ENCODE data around the gene CCDC181.
"Not testable (repeated sequence)": the region's sequence is repeated elsewhere in the genome, so short reads cannot be mapped to it uniquely, and the experiment has no call there.

CCDC181 gene

GRCh38 chr1:169427081-169427641, at the start of gene CCDC181:
Gene CCDC181 (minus strand): TSS chr1:169427474. CDS start chr1:169424927, 2,547 bp downstream.
- DNase-seq (ENCODE audit: low read depth), result peak; percentile 22

GRCh38 chr1:169475806-169476387, 48.6 kb upstream of the CCDC181 start:
- DNase-seq (ENCODE audit: low read depth), result no peak

- no peak for DNase-seq (ENCODE audit: low read depth)
These were observed 47.2 kb upstream of the CCDC181 start for GRCh38 chr1:169474302-169474995.

- no peak for DNase-seq (ENCODE audit: low read depth)
These were observed 46.1 kb upstream of the CCDC181 start for GRCh38 chr1:169473347-169473746.

- no peak for DNase-seq (ENCODE audit: low read depth)
These were observed 45.5 kb upstream of the CCDC181 start for GRCh38 chr1:169472738-169473137.

GRCh38 chr1:169468982-169469381, 41.7 kb upstream of the CCDC181 start:
- no peak for DNase-seq (ENCODE audit: low read depth)

GRCh38 chr1:169466259-169467230, 39.3 kb upstream of the CCDC181 start:
- DNase-seq (ENCODE audit: low read depth), result peak; percentile 15

GRCh38 chr1:169465281-169465680, 38.0 kb upstream of the CCDC181 start:
- DNase-seq (ENCODE audit: low read depth), result no peak

GRCh38 chr1:169462385-169462784, 35.1 kb upstream of the CCDC181 start:
- DNase-seq (ENCODE audit: low read depth), result no peak

- DNase-seq (ENCODE audit: low read depth), result no peak
These were observed 34.2 kb upstream of the CCDC181 start for GRCh38 chr1:169461390-169462000.

GRCh38 chr1:169460191-169460833, 33.0 kb upstream of the CCDC181 start:
- DNase-seq (ENCODE audit: low read depth), result no peak

- DNase-seq (ENCODE audit: low read depth), result no peak
These were observed 30.2 kb upstream of the CCDC181 start for GRCh38 chr1:169457443-169457842.

- no peak for DNase-seq (ENCODE audit: low read depth)
These were observed 28.8 kb upstream of the CCDC181 start for GRCh38 chr1:169456029-169456428.

- no peak for DNase-seq (ENCODE audit: low read depth)
These were observed 25.6 kb upstream of the CCDC181 start for GRCh38 chr1:169452921-169453320.

- DNase-seq (ENCODE audit: low read depth), result no peak
These were observed 24.0 kb upstream of the CCDC181 start for GRCh38 chr1:169451218-169451824.

- DNase-seq (ENCODE audit: low read depth), result no peak
These were observed 16.6 kb upstream of the CCDC181 start for GRCh38 chr1:169443923-169444322.

- no peak for DNase-seq (ENCODE audit: low read depth)
These were observed 1.0 kb downstream of the CCDC181 start for GRCh38 chr1:169426174-169426705.

- no peak for DNase-seq (ENCODE audit: low read depth)
These were observed 6.0 kb downstream of the CCDC181 start for GRCh38 chr1:169421309-169421708.

- no peak for DNase-seq (ENCODE audit: low read depth)
These were observed 12.3 kb downstream of the CCDC181 start for GRCh38 chr1:169414952-169415351.

GRCh38 chr1:169408340-169408739, 18.9 kb downstream of the CCDC181 start:
- not testable (repeated sequence) for DNase-seq (ENCODE audit: low read depth)

GRCh38 chr1:169402578-169402977, 24.7 kb downstream of the CCDC181 start:
- not testable (repeated sequence) for DNase-seq (ENCODE audit: low read depth)

All from stimulated activated CD4-positive, alpha-beta T cell treated with anti-CD3 and anti-CD28 coated beads, Interleukin-2, amount 100 ng/mL, for 4 hours (primary cell).